Panc1 (cell line): Measurements from ENCODE around the gene ATF6B.

Experiments
- CTCF ChIP-seq: fragments of 450-650 bp; IDR thresholded peaks from 2 replicates; pipeline ENCODE4 v1.5.1; 2017; ENCODE audit warnings: mild to moderate bottlenecking
- POLR2AphosphoS5 ChIP-seq: IDR thresholded peaks from 2 replicates; pipeline ENCODE4 v1.6.1; 2012; ENCODE audit warnings: mild to moderate bottlenecking, low read depth, low read length, moderate library complexity
- TF ChIP-seq, protein P1 (sequence below), 2 experiments: IDR thresholded peaks; 2 replicates each; pipeline ENCODE4 v1.6.1; 2011 to 2012; ENCODE audit warnings: low read depth in 2 of 2, control low read depth in 1 of 2, low read length in 1 of 2, mild to moderate bottlenecking in 1 of 2, moderate library complexity in 1 of 2; ENCODE audit not compliant: insufficient read depth in 1 of 2

DNA sequence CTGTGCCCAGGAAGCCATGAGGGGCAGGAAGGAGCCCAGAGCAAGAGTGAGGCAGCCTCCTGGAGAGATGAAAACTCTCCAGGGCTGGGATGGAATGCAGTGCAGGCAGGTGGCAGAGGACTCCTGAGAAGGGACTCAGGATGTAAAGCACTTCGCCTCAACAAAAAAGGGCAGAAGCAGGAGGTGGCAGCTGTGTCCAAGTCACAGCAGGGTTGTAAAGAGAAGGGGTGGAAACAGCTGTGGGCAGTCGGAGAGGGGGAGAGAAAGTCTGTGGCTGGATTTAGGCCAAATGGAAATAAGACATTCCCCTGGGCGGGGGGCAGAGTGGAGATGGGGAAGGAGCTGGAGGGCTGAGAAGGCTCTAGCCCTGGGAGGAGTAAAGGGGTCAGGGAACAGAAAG lies 54.9 kb downstream of the ATF6B start:
- TF ChIP-seq CTCF (no peak), POLR2AphosphoS5 (no peak)
- TF ChIP-seq, protein P1, sequence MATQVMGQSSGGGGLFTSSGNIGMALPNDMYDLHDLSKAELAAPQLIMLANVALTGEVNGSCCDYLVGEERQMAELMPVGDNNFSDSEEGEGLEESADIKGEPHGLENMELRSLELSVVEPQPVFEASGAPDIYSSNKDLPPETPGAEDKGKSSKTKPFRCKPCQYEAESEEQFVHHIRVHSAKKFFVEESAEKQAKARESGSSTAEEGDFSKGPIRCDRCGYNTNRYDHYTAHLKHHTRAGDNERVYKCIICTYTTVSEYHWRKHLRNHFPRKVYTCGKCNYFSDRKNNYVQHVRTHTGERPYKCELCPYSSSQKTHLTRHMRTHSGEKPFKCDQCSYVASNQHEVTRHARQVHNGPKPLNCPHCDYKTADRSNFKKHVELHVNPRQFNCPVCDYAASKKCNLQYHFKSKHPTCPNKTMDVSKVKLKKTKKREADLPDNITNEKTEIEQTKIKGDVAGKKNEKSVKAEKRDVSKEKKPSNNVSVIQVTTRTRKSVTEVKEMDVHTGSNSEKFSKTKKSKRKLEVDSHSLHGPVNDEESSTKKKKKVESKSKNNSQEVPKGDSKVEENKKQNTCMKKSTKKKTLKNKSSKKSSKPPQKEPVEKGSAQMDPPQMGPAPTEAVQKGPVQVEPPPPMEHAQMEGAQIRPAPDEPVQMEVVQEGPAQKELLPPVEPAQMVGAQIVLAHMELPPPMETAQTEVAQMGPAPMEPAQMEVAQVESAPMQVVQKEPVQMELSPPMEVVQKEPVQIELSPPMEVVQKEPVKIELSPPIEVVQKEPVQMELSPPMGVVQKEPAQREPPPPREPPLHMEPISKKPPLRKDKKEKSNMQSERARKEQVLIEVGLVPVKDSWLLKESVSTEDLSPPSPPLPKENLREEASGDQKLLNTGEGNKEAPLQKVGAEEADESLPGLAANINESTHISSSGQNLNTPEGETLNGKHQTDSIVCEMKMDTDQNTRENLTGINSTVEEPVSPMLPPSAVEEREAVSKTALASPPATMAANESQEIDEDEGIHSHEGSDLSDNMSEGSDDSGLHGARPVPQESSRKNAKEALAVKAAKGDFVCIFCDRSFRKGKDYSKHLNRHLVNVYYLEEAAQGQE (IDR thresholded peaks at IDR 0.05; ENCODE audit: insufficient read depth in 1 of 2, low read depth in 2 of 2, low read length in 1 of 2) = no peak
